H1 (cell line): ENCODE results near the gene KCP. TPM values are rescaled to one million over a fixed set of nuclear protein-coding genes. Genes with fewer than 3 reads are reported as not detected.

Experiments
- BACH1 ChIP-seq: IDR thresholded peaks from 2 replicates; pipeline ENCODE4 v1.6.1; 2012; ENCODE audit warnings: low read length, improper control_type of control experiment
- BRCA1 ChIP-seq: IDR thresholded peaks from 2 replicates; pipeline ENCODE4 v1.6.1; 2012; ENCODE audit warnings: low read depth, low read length, improper control_type of control experiment
- CHD7 ChIP-seq: fragments of 300-600 bp; sonication (generic); IDR thresholded peaks from 2 replicates; pipeline ENCODE4 v1.7.1; 2012; ENCODE audit warnings: low read length, moderate library complexity, mild to moderate bottlenecking, inconsistent platforms; ENCODE audit not compliant: insufficient replicate concordance
- EP300 ChIP-seq, 2 experiments: IDR thresholded peaks; 1 replicate in 1 of 2; 2 replicates in 1 of 2; pipeline ENCODE4 v1.6.1; 2011 to 2012; ENCODE audit warnings: low read depth in 2 of 2, low read length in 2 of 2, mild to moderate bottlenecking in 2 of 2, borderline replicate concordance in 1 of 2, inconsistent platforms in 1 of 2, moderate library complexity in 1 of 2
- MAFK ChIP-seq: IDR thresholded peaks from 2 replicates; pipeline ENCODE4 v1.6.1; 2012; ENCODE audit warnings: low read depth, mild to moderate bottlenecking, improper control_type of control experiment, low read length
- NANOG ChIP-seq: IDR thresholded peaks from 2 replicates; pipeline ENCODE4 v1.6.1; 2011; ENCODE audit warnings: low read length, low read depth, mild to moderate bottlenecking, inconsistent platforms; ENCODE audit not compliant: insufficient read depth, poor library complexity, severe bottlenecking
- NRF1 ChIP-seq: IDR thresholded peaks from 2 replicates; pipeline ENCODE4 v1.6.1; 2011; ENCODE audit warnings: mild to moderate bottlenecking, low read depth, low read length, improper control_type of control experiment
- PHF8 ChIP-seq: fragments of 200-600 bp; sonication (generic); conservative IDR thresholded peaks from 2 replicates; pipeline ENCODE4 v1.7.1; 2012; ENCODE audit warnings: low read depth, mild to moderate bottlenecking, inconsistent platforms, low read length, moderate library complexity
- POLR2A ChIP-seq, 2 experiments: IDR thresholded peaks; 1 replicate in 1 of 2; 2 replicates in 1 of 2; pipeline ENCODE4 v1.6.1; 2011; ENCODE audit warnings: low read depth in 2 of 2, low read length in 2 of 2, mild to moderate bottlenecking in 2 of 2; ENCODE audit errors: control extremely low read depth in 1 of 2
- RBBP5 ChIP-seq: IDR thresholded peaks from 2 replicates; pipeline ENCODE4 v1.7.1; 2012; ENCODE audit warnings: low read depth, mild to moderate bottlenecking, inconsistent platforms, low read length, moderate library complexity, borderline replicate concordance
- SP2 ChIP-seq: IDR thresholded peaks from 2 replicates; pipeline ENCODE4 v1.6.1; 2012; ENCODE audit warnings: mild to moderate bottlenecking, low read length, inconsistent platforms
- YY1 ChIP-seq: IDR thresholded peaks from 2 replicates; pipeline ENCODE4 v1.6.1; 2011; ENCODE audit warnings: low read depth, mild to moderate bottlenecking, low read length
- polyA plus RNA-seq, 7 experiments: library from polyadenylated mRNA; depleted of rRNA in 3 of 7; stranded (reverse) in 5 of 7; unstranded in 2 of 7; fragments of >200 nt in 5 of 7; fragments of 200-250 nt in 2 of 7; gene quantifications; 1 replicate in 5 of 7; 2 replicates in 1 of 7; 4 replicates in 1 of 7; pipeline versions ENCODE4 v1.2.1 to v1.2.3, GENCODE V29; 2011 to 2013; ENCODE audit warnings: missing spikeins in 2 of 7, mixed read lengths in 2 of 7
- total RNA-seq: library from RNA; stranded (reverse); fragmentation: NEBNext Ultra II Directional; extraction: Animal tissue kit (Norgen Biotek cat#: 25700); gene quantifications from 2 replicates; pipeline ENCODE4 v1.2.1, GENCODE V29; 2021

Gene KCP
- total and polyA plus RNA-seq, 2 of the 8 experiments (the other 6 are each of a cell fraction or from before 2014, with no cell fraction given), result 1.3 to 2.0 TPM

- TF ChIP-seq CHD7, result no peak
- no peak for TF ChIP-seq MAFK
- TF ChIP-seq NANOG, result no peak
- TF ChIP-seq YY1, result no peak
- TF ChIP-seq NRF1, result no peak
- TF ChIP-seq SP2, result no peak
- TF ChIP-seq BRCA1, result no peak
- no peak for TF ChIP-seq PHF8
- no peak for TF ChIP-seq EP300 (IDR thresholded peaks at IDR 0.05; ENCODE audit: borderline replicate concordance in 1 of 2, low read depth in 2 of 2, low read length in 2 of 2)
- TF ChIP-seq POLR2A (IDR thresholded peaks at IDR 0.05; ENCODE audit: control extremely low read depth in 1 of 2, low read depth in 2 of 2, low read length in 2 of 2), result no peak
- TF ChIP-seq RBBP5, result no peak
- TF ChIP-seq BACH1, result no peak
These were observed 43.3 kb downstream of the KCP start (continued) for GRCh38 chr7:128867241-128867640.
